Measurements from ENCODE around the gene FBXO7.

DNA sequence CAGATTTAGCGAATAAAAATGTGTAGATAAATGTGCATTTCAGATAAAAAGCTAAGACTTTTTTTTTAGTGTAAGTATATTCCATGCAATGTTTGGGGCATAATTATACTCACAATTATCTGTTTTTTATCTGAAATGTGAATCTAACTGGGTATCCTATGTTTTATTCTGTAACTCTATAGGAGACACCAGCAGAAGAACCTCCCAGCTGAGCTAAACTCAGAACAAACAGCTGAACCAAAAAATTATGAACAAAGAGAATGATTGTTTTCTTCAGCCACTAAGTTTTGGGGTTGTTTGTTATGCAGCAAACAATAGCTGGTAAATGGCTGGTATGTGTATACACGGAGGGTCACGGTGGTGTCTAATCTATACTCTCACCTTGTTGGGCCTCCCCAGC is 42.9 kb downstream of the FBXO7 start:
- no peak for TF ChIP-seq CTCF (conservative IDR thresholded peaks at IDR 0.05; ENCODE audit: low read depth in 2 of 2)
- no peak for TF ChIP-seq REST (IDR thresholded peaks at IDR 0.05; ENCODE audit: unreplicated experiment)
- TF ChIP-seq EZH2 (IDR thresholded peaks at IDR 0.05; ENCODE audit: low read depth, unreplicated experiment), result no peak
- TF ChIP-seq POLR2AphosphoS5 (IDR thresholded peaks at IDR 0.05; ENCODE audit: low read depth), result no peak
- TF ChIP-seq ZNF114 (CRISPR knock-in tag; IDR thresholded peaks at IDR 0.05), result no peak
- no peak for TF ChIP-seq EZH2phosphoT487 (IDR thresholded peaks at IDR 0.05; ENCODE audit: unreplicated experiment)
